Activated T-helper 1 cell treated with anti-CD3 and anti-CD28 coated beads, Interleukin-2, amount 50 U/mL, for 16 hours (primary cell): ENCODE measurements around the gene INO80B.
"Not testable (repeated sequence)": the region's sequence is repeated elsewhere in the genome, so short reads cannot be mapped to it uniquely, and the experiment has no call there.

Experiments
- DNase-seq, 2 donors: peaks; one replicate each; pipeline ENCODE4 v3.0.0-alpha.2; 2020; ENCODE audit warnings: low read depth in 1 of 2, low spot score in 1 of 2

The INO80B gene

DNA sequence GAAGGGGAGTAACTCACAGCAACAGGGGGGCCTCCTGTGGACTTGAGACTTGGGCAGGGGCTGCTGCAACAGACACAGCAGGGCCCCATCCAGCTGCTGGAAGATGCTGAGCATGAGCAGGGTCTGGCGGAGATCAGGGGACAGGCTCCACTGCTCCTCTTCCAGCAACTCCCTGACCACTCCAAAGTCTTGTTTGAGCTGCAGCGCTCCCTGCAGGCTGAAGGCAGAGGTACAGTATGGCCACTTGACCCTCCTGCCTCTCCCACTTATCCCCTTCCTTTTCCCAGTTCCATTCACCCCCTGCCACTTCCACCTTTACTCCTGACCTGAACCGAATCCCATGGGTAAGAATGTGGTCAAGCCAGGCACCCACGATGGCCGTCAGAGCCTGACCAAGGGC, 20.0 kb downstream of the INO80B start:
- no peak for DNase-seq

DNA sequence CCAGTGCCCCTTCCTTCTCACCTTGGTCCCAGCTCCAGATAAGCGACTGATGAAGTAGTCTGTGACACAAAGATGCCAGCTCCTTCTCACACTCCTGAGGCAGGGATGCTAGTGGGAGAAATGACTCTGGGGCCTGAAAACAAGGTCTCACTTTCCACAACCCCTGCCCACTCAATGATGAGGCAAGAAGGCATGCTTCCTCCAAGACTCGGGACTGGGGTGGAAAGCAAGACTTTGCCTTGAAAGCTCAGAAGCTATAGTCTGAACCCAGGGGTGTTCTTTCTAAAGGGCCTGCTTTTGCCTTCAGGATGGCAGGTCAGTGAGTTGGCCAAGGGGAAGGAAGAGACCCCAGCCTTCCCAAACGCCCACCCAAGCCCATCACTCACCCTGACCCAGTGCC, 26.5 kb downstream of the INO80B start:
- no peak for DNase-seq

DNA sequence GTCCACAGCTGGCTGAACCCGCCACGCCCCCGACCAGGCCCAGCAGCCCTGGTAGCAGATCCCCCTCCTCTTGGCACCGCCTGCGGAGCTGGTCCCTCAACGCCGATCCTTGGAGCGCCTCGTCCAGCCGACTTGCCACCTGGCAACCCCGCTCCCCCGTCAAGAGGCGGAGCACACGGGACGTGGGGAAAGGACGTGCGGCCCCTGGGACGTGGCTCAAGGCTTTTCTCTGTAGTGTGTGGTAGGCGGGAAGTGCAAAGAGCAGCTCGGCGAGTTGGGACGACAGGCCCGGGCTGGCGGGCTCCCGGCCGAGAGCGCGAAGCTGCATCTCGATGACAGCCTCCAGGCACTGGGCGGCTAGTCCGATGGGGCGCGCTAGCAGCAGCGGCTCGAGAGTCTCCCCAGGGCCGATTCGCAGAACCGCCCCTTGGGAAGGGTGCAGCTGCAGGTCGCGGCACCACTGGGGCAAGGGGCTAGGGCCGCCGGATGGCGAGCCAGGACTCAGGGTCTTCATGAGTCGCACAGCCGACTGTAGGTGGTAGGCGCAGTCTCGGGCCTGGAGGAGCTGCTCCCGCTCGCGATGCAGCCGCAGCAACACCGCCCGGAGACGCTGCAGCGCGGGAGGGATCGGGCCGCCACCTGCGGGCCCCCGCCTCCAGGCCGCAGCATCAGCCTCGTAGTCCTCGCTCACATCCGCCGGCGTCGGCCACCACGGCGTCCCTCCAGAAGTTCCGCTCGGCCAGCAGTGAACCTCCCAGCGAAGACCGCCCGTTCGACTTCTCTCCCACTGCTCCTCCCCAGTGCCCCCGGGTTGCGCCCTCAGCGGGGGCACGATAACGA, 27.3 kb downstream of the INO80B start:
- DNase-seq, result no peak

DNA sequence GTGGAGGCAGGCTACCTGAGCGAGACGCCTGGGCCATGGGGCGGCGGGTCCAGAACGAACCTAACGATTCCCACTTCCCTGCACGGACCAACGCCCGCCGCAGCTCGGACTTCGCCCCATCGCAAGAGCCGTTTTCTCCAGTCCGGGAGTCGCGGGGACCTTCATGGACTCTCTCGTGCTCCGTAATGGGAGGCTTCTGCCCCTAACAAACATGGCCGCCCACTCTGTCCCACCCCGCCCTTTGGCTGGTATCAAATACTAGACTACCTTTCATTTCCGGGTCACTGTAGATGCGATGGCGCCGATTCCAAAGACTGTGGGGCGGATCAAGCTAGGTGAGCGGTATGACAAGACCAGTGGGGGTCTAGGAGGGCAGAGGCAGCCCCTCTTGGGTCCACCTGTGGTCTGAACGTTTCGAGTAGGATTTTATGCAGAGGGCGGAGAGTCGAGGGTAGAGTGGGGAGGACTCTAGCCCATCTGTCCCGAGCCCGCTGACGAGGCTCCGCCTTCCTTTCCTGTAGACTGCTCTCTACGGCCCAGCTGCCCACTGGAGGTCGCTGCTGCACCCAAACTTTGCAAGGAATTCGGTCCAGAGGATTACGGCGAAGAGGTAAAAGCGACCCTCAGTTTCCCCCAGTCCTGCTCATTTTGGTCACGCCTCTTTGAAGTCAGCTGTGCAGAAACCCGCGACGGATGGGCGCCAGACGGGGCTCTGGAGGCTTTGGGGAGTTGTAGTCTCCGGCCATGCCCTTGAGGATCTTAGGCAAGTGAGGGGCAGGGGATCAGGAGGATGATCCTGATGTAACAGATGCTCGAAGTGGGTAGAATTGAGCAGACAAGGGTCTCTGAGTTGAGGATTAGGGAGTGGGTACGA, 28.2 kb downstream of the INO80B start, which contains the start of the genes CCDC142 and TTC31:
Gene CCDC142 (minus strand): TSS at position 198 of the 874 bp plus-strand sequence. CDS start 161 bp downstream, at position 37.
Gene TTC31 (plus strand): TSS at position 281 of the 874 bp plus-strand sequence. CDS start 15 bp downstream, at position 296.
- peak; percentile 81 to 84 for DNase-seq

DNA sequence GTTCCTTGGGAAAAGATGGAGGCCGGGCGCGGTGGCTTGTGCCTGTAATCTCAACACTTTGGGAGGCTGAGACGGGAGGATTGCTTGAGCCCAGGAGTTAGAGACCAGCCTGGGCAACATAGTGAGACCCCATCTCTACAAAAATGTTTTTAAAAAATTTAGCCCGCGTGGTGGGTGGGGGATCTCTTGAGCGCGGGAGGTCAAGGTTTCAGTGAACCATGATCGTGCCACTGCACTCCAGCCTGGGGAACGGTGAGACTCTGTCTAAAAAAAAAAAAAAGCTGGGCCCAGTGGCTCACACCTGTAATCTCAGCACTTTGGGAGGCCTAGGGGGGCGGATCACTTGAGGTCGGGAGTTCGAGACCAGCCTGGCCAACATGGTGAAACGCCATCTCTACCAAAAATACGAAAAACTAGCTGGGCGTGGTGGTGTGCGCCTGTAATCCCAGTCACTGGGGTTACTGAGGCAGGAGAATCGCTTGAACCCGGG, 28.8 kb downstream of the INO80B start:
- not testable (repeated sequence) for DNase-seq

GRCh38 chr2:74486141-74486540, 31.3 kb downstream of the INO80B start:
- no peak for DNase-seq

DNA sequence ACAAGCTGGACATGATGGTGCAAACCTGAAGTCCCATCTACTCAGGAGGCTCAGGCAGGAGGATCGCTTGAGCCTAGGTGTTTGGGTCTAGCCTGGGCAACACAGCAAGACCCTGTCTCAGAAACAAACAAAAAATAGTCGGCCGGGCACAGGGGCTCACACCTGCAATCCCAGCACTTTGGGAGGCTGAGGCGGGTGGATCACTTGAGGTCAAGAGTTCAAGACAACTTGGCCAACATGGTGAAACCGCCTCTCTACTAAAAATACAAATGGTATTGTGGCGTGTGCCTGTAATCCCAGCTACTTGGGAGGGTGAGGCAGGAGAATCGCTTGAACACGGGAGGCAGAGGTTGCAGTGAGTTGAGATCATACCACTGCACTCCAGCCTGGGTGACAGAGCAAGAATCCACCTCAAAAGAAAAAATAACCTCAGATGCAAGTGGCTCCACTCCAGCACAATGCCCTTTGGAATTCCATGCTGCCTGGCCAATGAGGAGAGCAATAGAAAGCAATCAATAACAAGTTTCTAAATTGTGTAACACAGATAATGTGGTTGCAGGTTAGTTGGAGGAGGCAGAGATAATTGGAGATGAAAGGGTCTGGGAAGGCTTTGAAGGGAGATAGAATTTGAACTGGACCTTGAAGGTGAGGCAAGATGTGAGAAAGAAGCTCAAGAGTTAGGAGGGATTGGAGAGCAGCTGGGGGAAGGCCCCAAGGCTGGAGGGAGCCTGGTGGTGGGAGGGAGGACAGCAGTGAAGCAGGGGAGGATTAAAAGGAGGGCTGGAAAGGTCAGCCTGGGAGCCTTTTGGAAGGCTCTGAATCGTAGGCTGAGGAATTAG, 34.0 kb downstream of the INO80B start:
- DNase-seq, result no peak

DNA sequence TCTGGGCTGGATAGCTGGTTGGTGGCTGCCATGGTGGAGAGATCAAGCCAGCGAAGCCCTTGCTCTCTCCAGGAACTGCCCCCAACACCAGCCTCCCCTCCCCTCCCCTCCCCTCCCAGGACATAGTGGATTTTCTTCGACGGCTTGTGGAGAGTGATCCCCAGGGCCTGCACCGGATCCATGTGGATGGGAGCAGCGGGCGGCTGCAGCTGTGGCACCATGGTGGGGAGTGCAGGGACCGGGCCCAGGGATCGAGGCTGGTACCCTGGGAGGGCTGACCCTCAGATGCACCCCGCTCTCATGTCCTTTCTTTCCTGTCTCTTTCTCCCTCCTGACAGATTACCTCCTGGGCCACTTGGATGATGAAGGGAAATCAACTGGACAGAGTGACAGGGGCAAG, 35.0 kb downstream of the INO80B start:
- DNase-seq, result no peak

DNA sequence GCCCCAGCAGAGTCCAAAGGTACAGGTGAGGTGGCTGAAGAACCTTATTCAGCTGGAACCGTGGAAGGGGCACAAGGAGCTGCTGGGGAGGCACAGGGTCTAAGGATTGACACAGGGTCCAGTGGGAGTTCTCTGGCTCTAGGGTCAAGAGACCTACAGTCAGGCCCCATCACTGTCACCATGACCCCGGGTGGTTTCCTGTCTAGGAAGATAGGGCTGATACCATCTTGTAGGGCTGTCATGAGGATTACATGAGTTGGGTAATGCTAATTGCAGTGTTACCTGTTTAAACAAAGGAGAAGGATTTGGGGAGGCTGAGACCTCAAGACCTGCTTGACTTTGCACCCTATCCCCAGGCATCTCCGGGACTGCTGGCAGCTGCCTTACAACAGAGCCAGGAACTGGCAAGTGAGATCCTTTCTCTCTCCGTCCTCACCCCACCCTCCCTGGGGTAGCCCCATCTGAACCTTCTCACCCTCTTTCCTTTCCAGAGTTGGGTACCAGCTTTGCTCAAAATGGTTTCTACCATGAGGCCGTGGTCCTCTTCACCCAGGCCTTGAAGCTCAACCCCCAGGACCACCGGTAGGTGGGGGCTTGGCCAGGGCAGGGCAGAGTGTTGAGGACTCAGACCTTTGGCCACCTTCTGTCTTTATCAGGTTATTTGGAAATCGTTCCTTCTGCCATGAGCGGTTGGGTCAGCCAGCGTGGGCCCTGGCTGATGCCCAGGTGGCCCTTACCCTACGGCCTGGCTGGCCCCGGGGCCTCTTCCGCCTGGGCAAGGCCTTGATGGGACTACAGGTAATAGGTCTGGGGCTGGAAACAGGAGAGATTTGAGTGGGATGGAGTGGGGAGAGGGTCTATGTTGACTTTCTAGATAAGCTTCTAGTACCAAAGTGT, 37.0 kb downstream of the INO80B start:
- no peak for DNase-seq

- no peak for DNase-seq
These were observed 38.7 kb downstream of the INO80B start for GRCh38 chr2:74493546-74493945.

DNA sequence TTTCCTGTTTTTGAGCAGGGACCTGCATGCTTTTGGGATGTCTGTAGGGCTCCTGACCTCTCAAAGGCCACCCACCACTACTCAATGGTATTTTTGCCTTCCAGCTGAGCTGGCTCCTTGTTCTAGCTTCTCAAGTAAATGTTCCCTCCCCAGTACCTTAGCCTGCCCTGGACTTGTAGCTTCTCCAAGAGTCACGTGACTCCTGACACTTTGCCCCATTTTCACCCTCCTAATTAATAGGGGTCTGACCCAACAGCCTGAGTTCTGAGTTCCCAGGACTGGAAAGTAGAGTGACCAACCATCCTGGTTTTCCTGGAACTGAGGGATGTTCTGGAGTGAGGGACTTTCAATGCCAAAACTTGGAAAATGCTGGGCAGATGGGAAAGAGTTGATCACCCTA, 40.6 kb downstream of the INO80B start:
- no peak for DNase-seq

DNA sequence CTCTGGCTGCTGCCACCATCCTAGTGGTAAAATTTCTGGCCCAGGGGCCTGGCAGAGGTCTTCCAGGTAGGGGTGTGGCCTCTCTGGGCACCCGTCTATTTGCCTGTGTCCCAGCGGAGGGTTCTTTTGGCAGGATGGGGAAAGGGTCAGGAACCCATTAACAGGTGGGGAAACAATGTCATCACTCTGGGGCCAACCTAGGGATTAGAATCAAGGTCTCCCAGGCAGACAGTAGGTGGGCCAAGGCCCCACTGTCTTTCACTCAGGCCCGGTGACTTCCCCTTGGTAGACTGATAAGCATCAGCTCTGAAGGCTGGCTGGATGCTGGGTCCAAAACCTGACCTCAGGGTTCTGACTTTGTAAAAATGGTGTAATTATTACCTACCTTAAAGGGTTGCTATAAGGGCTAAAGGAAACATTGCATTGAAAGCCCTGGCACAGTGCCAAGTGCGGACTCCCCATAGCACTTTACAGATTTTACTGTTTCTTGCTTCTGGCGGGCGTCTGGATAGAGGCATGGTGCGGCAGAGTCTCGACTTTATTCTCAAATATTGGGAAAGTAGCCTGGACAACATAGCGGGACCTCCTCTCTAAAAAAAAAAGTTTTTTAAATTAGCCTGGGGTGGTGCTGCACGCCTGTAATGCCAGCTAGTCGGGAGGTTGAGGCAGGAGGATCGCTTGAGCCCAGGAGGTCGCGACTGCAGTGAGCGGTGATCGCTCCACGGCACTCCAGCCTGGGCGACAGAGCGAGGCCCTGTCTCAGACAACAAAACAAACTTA, 42.3 kb downstream of the INO80B start:
- DNase-seq, result no peak

- DNase-seq, result no peak
These were observed 43.1 kb downstream of the INO80B start for GRCh38 chr2:74497777-74498499.

GRCh38 chr2:74498500-74499266, 43.8 kb downstream of the INO80B start:
- no peak for DNase-seq

GRCh38 chr2:74499267-74499939, 44.5 kb downstream of the INO80B start, which contains the start of gene LBX2:
LBX2 (minus strand) TSS chr2:74499603; CDS start chr2:74499537, 66 bp downstream.
- DNase-seq, result no peak

DNA sequence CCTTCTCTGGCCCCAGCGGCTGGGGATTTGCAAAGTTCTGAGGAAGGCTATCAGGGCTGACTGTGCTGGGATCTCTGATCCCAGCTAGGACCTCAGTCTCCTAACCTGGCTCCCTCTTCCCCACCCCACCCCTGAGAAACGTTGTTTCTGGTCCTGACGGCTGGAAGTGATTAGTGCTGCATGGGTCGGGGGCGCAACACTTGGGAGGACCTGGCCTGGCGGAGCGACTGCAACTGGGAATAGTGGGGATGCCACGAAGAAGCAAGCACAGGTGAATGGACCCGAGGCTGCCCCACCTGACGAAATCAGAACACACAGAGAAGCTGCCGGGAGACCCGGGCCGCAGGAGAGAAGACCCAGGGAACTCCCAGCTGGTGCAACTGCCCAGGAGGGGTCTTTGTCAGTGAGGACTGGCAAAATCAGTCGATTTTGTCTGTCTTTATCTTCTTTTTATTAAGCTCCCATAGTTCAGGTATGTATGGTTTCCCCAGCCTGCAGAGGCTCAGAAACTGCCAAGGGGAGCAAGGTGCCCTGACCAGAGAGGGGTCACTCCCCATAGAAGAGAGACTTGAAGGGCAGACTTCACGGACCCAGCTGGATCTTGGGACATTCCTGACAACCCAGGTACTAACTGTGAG, 45.2 kb downstream of the INO80B start:
- DNase-seq, result no peak

DNA sequence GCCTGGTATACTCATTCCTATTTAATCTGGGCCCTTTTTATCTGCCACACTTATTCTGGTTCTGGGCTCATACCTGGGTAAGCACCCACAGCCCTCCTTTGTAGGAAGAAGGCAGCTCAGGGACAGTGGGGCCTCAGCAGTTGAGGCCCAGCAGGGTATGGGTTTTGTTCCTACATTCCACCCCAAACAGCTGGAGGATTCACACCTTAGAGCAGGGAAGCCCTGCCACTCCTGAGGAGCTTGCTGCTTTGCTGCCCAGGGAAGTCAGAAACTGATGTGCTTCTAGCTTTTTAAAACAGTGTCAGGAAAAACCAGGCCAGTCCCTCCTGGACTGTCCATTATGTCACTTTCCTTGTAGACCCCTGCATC, 45.7 kb downstream of the INO80B start:
- DNase-seq, result no peak
